ENCODE data around the gene TEX36.

TEX36 gene

GRCh38 chr10:125646311-125646710 lies 36.7 kb downstream of the TEX36 start:
- TF ChIP-seq REST (IDR thresholded peaks at IDR 0.05; ENCODE audit: insufficient read depth in 1 of 2, low read depth in 2 of 2, low read length in 2 of 2) (no peak), POLR2AphosphoS5 (IDR thresholded peaks at IDR 0.05; ENCODE audit: low read depth, low read length) (no peak), FOXP2 (optimal IDR thresholded peaks at IDR 0.05; ENCODE audit: borderline replicate concordance, extremely low read depth, extremely low read length, insufficient read depth) (no peak), SIN3A (IDR thresholded peaks at IDR 0.05; ENCODE audit: borderline replicate concordance, insufficient read depth, low read length) (no peak), TAF1 (IDR thresholded peaks at IDR 0.05; ENCODE audit: borderline replicate concordance, insufficient read depth, low read length) (no peak)

GRCh38 chr10:125641398-125641797 lies 41.6 kb downstream of the TEX36 start:
- TF ChIP-seq SIN3A (IDR thresholded peaks at IDR 0.05; ENCODE audit: borderline replicate concordance, insufficient read depth, low read length): no peak
- no peak for TF ChIP-seq POLR2AphosphoS5 (IDR thresholded peaks at IDR 0.05; ENCODE audit: low read depth, low read length)
- TF ChIP-seq REST (IDR thresholded peaks at IDR 0.05; ENCODE audit: insufficient read depth in 1 of 2, low read depth in 2 of 2, low read length in 2 of 2): no peak
- TF ChIP-seq FOXP2 (optimal IDR thresholded peaks at IDR 0.05; ENCODE audit: borderline replicate concordance, extremely low read depth, extremely low read length, insufficient read depth): no peak
- TF ChIP-seq TAF1 (IDR thresholded peaks at IDR 0.05; ENCODE audit: borderline replicate concordance, insufficient read depth, low read length): no peak

- no peak for TF ChIP-seq REST (IDR thresholded peaks at IDR 0.05; ENCODE audit: insufficient read depth in 1 of 2, low read depth in 2 of 2, low read length in 2 of 2)
- TF ChIP-seq POLR2AphosphoS5 (IDR thresholded peaks at IDR 0.05; ENCODE audit: low read depth, low read length): no peak
- TF ChIP-seq TAF1 (IDR thresholded peaks at IDR 0.05; ENCODE audit: borderline replicate concordance, insufficient read depth, low read length): no peak
- no peak for TF ChIP-seq SIN3A (IDR thresholded peaks at IDR 0.05; ENCODE audit: borderline replicate concordance, insufficient read depth, low read length)
- TF ChIP-seq FOXP2 (optimal IDR thresholded peaks at IDR 0.05; ENCODE audit: borderline replicate concordance, extremely low read depth, extremely low read length, insufficient read depth): no peak
These were observed 42.3 kb downstream of the TEX36 start for GRCh38 chr10:125640653-125641052.

GRCh38 chr10:125639846-125640245 lies 43.1 kb downstream of the TEX36 start:
- no peak for TF ChIP-seq TAF1 (IDR thresholded peaks at IDR 0.05; ENCODE audit: borderline replicate concordance, insufficient read depth, low read length)
- TF ChIP-seq FOXP2 (optimal IDR thresholded peaks at IDR 0.05; ENCODE audit: borderline replicate concordance, extremely low read depth, extremely low read length, insufficient read depth): no peak
- TF ChIP-seq POLR2AphosphoS5 (IDR thresholded peaks at IDR 0.05; ENCODE audit: low read depth, low read length): no peak
- TF ChIP-seq SIN3A (IDR thresholded peaks at IDR 0.05; ENCODE audit: borderline replicate concordance, insufficient read depth, low read length): no peak
- no peak for TF ChIP-seq REST (IDR thresholded peaks at IDR 0.05; ENCODE audit: insufficient read depth in 1 of 2, low read depth in 2 of 2, low read length in 2 of 2)

- TF ChIP-seq SIN3A (IDR thresholded peaks at IDR 0.05; ENCODE audit: borderline replicate concordance, insufficient read depth, low read length): no peak
- TF ChIP-seq REST (IDR thresholded peaks at IDR 0.05; ENCODE audit: insufficient read depth in 1 of 2, low read depth in 2 of 2, low read length in 2 of 2): no peak
- no peak for TF ChIP-seq TAF1 (IDR thresholded peaks at IDR 0.05; ENCODE audit: borderline replicate concordance, insufficient read depth, low read length)
- no peak for TF ChIP-seq FOXP2 (optimal IDR thresholded peaks at IDR 0.05; ENCODE audit: borderline replicate concordance, extremely low read depth, extremely low read length, insufficient read depth)
These were observed 44.4 kb downstream of the TEX36 start for GRCh38 chr10:125638555-125638954.

Measured in PFSK-1 (cell line).